ENCODE results near the gene EXOSC5.
A peak's percentile ranks its signal among the peaks of the same experiment; 100 is the strongest.

EXOSC5 gene

DNA sequence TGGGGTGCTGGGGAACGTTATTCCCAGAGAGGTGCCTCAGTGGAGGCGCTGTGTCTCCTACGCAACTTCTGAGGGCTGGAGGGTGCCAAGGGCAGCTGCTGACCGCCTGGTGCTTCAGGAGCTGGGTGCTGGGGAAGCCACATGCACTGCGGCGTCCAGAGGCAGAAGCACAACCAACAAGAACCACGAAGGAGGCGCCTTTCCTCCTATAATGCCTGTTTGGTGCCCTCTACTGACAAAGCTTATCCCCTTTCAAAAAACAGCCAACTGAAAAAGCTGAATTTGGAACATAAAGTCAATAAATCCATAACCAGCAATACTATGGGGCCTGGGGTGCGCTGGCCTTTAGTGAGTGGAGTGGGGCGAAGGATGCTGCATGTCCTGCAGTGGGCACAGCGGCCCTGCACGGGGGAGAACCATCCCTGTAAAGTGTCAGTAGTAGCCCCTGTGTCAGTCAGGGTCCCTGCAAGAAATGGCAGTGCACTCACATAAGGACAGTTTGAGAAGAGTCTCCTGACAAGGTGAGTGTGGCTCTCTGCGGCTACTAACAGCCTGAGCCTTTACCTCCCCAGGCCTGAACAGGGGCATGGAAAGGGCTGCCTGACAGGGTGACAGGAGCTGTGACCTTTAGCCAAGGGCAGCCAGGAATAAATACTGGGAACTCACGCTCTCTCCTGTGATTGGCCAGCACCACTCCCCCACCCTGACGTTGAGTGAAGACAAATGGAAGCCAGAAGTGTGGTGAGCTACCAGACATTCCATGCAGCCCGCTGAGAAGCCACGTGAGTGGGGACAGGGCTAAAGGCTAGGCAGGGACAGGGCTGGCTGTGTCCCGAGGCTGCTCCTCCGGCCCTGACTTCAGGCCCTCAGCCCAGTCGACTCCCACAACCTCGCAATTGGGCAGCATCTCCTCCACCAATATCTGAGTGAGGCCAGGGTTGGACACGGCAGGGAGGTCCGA is 34.5 kb upstream of the EXOSC5 start:
- no peak for DNase-seq (ENCODE audit: low read depth)
- TF ChIP-seq, protein P1, sequence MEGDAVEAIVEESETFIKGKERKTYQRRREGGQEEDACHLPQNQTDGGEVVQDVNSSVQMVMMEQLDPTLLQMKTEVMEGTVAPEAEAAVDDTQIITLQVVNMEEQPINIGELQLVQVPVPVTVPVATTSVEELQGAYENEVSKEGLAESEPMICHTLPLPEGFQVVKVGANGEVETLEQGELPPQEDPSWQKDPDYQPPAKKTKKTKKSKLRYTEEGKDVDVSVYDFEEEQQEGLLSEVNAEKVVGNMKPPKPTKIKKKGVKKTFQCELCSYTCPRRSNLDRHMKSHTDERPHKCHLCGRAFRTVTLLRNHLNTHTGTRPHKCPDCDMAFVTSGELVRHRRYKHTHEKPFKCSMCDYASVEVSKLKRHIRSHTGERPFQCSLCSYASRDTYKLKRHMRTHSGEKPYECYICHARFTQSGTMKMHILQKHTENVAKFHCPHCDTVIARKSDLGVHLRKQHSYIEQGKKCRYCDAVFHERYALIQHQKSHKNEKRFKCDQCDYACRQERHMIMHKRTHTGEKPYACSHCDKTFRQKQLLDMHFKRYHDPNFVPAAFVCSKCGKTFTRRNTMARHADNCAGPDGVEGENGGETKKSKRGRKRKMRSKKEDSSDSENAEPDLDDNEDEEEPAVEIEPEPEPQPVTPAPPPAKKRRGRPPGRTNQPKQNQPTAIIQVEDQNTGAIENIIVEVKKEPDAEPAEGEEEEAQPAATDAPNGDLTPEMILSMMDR (conservative IDR thresholded peaks at IDR 0.05; ENCODE audit: low read depth, low read length): peak; percentile 48
- no peak overlapping the region for H3K4me3 ChIP-seq (ENCODE audit: low read length)

DNA sequence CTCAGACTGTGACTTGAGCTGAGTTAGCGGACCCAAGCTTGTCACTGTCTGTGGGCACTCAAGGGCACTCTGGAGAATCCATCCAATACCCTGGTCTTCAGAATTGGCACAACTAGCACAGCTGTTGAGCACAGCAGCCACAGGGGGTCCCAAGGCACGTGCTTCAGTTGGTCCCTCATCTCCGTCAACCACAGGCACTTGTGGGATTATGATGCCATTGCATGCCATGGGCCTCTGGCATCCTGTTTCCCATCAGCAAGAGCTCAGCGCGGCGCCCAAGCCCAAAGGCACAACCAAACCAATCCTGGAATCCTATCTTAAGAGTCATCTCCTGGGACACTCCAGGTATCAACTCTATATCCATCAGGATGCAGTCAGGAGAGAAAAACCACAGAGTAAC is 33.8 kb upstream of the EXOSC5 start:
- no peak overlapping the region for H3K4me3 ChIP-seq (ENCODE audit: low read length)
- TF ChIP-seq, protein P1 (conservative IDR thresholded peaks at IDR 0.05; ENCODE audit: low read depth, low read length): no peak
- DNase-seq (ENCODE audit: low read depth): no peak

DNA sequence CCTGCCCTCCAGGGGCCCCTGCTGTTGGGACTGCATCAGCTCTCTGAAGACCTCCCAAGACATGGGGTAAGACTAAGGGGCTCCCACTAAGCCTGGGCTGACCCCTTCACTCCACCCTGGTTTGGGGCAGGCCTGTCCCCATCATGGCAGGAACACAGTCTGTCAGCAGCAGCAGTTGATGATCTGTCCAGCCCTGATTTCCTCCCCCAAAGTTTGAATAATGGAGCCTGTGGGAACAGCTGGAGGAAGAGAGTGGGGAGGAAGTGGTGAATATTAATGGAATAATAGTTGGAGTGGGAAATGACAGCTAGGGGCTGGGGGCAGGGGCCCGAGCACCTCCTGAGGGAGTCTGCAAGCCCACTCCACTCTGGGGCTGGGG is 31.3 kb upstream of the EXOSC5 start:
- H3K4me3 ChIP-seq (ENCODE audit: low read length): no peak overlapping the region
- TF ChIP-seq, protein P1 (conservative IDR thresholded peaks at IDR 0.05; ENCODE audit: low read depth, low read length): no peak
- no peak for DNase-seq (ENCODE audit: low read depth)

DNA sequence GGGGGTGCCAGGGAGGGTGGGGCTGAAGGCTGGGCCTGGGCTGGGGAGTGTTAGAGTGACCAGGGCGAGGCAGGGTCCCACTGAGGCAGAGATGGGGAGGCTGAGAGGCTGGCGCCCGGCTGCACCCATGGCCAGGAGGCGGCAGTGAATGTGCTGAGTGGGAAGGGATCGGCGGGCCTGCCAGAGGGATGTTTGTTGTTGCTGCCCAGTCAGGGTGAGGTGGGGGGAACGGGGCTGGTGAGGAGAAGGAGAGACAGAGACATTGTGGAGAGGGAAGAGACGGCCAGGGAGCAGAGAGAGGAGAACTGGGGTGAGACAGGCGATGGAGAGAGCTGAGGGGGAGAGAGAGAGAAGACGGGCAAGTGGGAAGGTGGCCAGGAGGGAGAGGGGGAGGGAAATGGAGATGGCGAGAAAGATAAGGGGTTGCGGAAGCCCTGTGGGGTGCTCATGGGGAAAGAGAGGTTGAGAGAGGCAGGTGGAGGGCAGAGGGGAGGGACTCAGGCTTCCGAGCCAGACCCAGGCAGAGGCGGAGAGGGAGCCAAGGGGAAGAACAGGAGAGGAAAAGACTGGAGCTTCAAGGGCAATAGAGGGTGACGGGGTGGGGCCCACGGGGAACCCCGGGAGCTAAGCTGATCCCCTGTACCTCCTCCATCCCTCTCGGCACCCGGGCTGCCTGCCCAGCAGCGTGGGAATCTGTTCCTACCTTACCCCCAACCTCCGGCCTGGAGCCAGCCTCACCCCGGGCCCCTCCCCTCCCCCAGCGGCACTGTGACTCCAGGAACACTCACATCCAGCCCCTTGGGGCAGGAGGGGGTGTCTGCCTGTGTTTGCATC is 30.7 kb upstream of the EXOSC5 start:
- DNase-seq (ENCODE audit: low read depth): no peak
- TF ChIP-seq, protein P1 (conservative IDR thresholded peaks at IDR 0.05; ENCODE audit: low read depth, low read length): no peak
- H3K4me3 ChIP-seq (ENCODE audit: low read length): peak overlapping the region; percentile 29

DNA sequence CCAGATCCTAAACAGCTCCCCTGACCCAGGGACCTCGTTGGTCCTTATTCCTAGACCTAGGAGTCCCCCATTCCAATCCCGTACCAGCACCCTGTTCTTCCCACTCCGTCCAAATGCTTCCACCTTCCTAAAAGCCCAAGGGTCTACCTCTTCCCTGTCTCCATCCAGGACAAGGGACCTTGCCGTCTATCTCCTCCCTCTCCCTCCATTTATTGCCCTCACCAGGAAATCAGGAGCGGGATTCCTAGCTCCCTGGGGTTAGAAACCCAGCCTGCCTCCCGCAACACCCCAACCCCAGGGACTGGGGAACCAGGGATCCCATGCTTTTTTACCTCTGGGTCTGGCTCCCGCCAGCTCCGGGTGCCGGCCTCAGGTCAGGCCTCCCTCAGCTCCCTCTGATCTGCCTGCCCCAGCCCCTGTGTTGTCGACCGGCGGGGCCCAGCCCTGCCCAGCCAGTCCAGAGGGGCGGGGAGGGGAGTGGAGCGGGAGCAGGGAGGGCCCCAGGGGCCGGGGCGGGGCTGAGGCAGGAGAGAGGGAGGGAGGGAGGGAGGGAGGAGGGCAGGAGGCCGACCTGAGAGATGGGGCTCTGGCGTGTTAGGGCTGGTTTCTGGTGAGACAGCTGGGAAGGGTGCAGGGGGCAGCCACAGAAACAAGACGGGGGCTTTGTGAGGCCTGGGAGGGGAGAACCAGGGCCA is 29.9 kb upstream of the EXOSC5 start, which contains the start of gene B3GNT8:
TSS of gene B3GNT8 (minus strand) at position 423 of the 695 bp plus-strand sequence. CDS start 596 bp downstream, outside the sequence.
- peak within 1 kb of the TSS; percentile 39 for H3K4me3 ChIP-seq (ENCODE audit: low read length)
- TF ChIP-seq, protein P1 (conservative IDR thresholded peaks at IDR 0.05; ENCODE audit: low read depth, low read length): no peak
- no peak for DNase-seq (ENCODE audit: low read depth)

DNA sequence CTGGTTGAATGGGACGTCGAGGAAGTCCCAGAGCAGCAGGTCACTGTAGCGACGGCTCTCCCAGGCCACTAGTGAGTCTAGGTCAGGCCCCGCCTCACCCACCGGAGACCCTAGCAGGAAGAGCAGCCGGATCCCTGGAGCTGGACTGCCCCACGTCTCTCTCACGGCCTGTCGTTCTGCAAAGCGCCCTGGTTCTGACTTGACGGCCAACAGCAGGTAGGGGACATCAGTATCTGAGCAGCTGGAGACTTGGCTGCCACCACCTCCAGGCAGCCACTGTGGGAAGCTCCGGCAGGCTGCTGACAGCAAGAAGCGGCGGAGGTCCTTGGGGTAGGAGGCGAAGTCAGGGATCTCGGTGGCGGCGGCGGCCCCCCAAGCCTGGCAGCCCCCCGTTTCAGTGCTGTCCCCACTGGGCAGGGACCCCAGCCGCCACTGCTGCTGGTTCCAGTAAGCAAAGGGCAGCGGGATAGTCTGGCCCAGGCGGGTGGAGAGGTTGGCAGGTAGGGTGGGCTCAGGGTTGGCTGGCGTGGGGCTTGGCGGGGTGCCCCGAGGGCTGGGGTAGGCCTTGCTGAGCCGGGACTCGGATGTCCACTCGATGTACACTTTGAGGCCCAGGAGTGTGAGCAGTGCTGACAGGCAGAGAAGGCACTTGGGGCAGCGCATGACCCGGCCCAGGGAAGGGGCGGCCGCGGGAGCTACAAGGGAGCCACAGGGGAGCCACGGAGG is 29.1 kb upstream of the EXOSC5 start:
- no peak for DNase-seq (ENCODE audit: low read depth)
- no peak overlapping the region for H3K4me3 ChIP-seq (ENCODE audit: low read length)

More for the DNA sequence above, 29.1 kb upstream of the EXOSC5 start:
- TF ChIP-seq, protein P1 (conservative IDR thresholded peaks at IDR 0.05; ENCODE audit: low read depth, low read length): no peak
